HG02870 (cell line): ENCODE data around the gene ERC1.

Source experiments
- ATAC-seq: cut with Tn5 transposase; IDR thresholded peaks from one replicate; pipeline ENCODE4 v1.9.1; 2021; ENCODE audit warnings: mild to moderate bottlenecking, moderate library complexity; ENCODE audit not compliant: unreplicated experiment

ERC1 gene

DNA sequence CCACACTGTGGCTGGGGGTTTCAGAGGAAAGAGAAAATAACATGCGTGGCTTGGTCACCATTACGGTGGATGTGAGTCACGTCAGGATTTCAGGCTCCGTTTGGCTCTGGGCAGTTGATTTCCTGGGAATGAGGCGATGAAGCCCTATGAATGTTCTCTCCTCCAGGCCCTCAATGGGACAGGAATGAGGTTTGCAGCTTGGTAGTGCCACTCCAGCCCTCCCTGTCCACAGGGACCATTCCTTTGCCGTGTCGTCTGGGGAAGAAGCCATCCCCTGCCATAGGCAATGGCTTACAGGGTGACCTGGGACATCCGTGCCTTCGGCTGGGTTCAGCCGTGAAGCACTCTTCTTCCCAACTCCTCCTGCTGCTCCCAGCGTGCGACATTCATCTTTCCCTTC is 508.3 kb downstream of the ERC1 start:
- ATAC-seq, result no peak

DNA sequence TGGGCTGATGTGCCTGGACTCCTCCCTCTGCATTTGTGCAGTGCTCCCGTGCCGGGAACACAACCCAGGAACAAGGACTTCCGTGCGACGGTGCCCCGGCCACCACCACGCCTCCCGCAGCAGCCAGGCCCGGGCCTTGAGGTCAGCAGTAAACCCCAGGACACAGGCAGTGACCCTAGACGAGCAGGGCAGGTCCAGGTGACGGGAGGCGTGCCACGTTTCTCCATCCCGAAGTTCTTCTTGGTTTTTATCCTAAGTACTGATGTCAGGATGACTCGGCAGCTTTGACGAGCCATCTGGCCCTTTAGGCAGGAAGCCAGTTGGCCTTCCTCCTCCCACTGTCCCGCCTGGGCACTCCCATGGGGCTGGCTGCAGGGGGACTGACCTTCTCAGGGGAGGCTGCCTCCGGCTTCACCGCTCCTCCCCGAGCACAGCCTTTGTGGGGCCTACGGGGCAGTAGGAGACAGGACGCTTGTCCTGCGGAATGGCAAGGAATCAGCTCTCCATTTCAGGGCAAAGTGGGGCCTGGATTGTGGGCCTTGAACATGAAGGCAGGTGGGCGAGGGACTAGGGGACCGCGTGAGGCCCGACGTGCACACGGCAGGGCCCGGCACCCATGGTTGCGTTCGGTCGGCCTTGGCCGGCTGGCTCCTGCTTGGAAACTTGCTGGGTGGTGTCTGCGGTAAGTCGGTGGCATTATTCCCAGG is 509.2 kb downstream of the ERC1 start:
- ATAC-seq, result no peak

DNA sequence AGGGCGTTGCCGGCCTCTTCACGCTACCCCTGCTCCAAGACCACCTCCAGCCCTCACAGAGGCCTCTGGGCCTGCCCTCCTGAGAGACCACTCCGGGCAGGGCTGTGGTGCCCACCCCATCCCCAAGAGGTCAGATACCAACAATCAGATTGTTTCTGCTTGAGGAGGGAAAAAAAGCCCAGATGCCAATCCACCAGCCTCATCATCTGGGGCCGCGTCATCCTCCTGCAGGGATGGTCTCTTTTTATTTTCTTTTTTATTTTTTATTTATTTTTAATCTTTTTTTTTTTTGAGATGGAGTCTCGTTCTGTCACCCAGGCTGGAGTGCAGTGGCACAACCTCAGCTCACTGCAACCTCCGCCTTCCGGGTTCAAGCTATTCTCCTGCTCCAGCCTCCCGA is 510.0 kb downstream of the ERC1 start:
- no peak for ATAC-seq

DNA sequence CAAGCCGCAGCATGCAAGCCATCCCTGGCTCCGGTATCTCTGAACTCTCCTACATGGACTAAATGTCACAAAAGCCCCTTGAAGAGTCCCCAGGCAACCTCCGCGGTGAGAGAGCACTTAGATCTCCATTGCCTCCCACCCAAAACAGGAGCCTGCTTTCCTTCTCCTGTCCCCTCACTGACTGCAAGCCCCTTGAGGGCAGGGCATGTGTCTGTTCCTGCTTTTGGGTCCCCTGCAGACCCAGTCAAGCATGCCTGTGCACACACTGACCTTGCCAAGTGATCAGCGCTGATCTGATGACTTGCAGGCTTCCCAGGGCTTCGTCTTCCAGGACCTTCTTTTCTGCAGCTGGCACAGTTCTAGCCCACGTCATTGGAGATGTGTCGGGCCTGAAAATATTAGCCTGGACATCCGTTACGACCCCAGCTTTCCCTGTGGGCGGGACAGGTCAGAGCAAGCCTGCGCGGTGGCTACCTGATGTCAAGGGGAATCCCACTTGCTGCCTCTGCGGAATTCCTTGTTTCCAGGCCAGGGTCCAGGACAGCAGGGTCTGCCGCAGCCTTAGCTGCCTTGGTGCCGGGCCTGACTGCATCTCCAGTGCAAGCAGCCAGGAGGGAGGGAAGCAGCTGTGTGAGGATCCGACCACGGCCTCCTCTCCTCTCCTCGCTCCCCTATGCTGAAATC is 510.8 kb downstream of the ERC1 start:
- ATAC-seq, result no peak

DNA sequence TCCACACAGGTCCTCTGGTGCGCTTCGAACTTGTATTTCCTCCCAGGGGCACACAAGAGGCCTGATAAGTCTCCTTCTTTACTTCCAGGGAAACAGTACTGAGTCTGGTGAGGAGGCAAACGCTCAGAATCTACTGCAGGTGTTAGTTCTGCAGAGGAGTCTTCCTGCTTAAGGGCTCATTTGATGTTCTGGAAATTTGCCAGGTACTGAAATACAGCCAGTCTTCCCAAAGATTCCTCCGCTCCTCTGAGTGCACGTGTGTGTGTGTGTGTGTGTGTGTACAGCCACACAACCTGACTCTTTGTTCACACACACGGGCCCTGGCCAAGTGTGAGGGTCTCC is 511.3 kb downstream of the ERC1 start:
- no peak for ATAC-seq

DNA sequence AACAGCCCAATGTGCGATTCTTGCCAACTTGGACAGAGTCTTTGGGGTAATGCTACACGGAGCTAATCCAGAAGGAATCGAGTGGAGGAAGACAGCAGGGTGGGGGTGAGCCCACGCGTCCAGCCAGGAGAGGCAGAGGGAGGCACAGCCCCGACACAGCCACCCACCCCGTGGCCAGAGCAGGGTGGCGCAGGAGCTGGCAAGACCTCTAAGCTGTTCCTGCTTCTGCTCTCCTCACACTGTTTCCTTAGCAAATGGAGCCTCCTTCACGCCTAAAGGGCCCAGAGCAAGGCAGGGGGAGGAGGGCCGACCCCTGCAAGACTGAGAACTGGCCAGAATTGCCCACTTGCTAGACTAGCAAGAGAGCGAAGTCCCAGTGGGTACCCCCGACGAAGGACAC is 511.8 kb downstream of the ERC1 start:
- no peak for ATAC-seq

DNA sequence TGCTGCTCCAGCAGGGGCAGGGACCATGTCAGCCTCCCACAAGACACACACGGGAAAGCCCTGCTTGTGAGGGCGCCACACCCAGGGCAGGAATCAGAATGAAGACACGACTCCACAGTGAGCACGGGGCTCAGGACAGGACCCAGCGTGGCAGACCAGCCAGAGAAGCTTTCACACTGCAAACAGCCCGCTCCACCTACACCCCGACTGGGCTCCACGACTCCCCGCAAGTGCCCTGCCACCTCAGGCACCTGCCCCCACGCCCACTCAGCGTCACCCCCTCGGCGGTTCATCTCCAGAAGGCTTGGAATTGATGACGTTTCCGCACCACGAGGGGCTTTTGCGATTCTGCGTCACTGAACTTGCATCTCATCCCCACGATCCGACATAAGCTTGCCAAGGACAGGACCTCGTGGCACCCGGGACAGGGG is 512.3 kb downstream of the ERC1 start:
- ATAC-seq, result no peak

DNA sequence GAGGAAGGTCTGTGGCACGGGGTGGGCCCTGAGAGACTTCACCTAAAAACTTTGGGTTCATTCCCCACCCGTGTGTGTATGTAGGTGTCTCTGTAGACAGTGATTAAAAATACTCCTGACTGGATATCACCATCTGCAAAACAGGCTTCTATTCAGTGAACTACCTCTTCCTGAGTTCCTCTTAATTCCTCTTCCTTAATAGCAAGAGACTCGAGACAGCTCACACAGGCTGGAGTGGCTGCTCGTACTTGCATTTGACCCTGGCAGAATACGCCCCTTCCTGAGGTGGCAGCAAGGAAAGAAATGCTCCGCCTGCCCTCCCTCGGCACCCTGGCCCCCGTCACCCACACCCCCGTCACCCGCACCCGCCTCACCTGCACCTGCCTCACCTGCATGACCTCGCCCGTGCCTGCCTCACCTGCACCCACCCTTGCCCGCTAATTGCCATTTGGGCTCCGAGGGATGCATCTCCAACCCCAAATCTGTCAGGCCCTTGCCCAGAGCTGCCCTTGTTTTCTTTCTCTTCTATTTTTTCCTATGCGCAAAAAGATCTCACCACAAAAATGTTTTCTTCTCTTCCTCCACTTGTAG is 513.4 kb downstream of the ERC1 start:
- no peak for ATAC-seq

DNA sequence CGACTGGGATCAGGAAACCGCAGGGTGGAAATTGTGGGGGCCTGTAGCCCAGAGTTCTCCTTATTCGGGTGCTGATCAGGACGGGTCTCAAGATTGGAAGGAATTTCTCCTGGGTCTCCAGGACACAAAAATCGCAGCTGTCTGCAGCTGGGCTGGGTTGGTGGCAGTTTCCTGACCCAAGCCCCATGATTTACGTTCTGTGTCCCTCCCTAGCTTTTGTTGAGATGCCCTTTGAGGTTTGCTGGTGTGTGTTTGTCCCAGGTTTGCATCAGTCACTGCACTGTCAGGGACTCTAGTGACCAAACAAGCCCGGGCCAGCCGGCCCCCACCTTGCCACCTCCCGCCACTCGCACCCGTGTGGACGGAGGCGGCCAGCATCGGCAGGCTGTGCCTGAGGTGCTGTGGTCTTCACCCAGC is 513.9 kb downstream of the ERC1 start:
- no peak for ATAC-seq

DNA sequence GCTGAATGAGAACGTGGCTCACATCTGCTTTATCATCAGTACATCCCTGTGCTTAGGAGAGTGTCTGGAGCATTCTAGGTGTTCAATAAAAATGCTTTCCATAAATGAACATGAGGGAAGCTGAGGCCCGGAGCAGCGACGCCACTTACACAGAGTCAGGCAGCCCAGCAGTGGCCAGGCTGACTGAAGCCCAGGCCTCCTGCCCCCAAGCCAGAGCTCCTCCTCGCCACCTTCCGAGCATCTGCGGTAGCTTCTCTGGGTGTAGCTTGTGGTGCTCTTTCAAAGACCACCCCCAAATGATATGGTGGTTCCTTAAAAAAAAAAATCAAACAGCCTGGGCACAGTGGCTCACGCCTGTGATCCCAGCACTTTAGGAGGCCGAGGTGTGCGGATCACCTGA is 514.6 kb downstream of the ERC1 start:
- ATAC-seq, result no peak

DNA sequence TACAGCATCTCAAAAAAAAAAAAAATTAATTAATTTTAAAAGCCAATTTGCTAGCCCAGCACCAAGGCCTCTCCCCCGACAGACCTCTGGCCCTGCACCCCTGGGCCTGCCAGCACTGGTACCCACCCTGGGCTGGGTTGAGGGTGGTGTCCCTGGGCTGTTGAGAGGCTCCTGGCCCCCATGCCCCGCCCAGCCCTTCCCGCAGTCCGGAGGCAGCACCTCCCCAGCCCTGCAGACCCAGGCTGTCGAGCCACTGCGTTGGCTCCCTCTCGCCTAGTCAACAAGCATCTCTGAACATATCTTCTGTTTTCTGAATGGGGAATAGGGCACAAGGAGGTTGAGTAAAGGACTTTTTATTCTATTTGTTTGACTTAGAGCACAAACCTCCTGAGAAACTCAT is 516.3 kb downstream of the ERC1 start:
- ATAC-seq, result no peak

DNA sequence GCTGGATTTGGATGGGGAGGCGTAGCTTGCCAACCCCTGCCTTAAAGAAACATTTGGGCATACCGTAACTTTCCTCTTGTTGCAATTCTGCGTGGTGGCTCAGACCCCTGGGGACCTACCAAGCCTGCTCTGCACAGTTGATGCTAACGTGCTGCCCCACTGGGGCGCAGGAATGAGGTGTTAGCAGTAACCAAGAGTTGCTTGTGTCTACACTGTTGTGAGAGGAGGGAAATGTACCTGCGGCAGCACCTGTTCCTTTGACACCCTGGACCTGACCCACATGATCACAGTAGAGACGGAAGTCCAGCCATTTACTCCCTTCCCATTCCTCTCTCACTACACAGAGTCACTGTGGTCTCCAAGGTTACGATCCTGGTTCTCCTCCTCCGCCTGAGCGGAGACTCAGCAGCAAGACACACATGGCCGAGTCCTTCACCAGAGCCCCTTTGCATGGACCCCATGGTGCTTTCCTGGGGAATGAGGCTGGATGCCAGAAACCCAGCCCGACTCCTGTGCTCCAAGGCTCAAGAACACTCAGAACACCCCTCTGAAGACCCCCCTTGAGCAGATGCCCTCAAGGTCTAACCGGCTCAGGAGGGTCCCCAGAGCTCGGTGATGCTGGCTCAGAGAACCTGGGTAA is 518.5 kb downstream of the ERC1 start:
- no peak for ATAC-seq

DNA sequence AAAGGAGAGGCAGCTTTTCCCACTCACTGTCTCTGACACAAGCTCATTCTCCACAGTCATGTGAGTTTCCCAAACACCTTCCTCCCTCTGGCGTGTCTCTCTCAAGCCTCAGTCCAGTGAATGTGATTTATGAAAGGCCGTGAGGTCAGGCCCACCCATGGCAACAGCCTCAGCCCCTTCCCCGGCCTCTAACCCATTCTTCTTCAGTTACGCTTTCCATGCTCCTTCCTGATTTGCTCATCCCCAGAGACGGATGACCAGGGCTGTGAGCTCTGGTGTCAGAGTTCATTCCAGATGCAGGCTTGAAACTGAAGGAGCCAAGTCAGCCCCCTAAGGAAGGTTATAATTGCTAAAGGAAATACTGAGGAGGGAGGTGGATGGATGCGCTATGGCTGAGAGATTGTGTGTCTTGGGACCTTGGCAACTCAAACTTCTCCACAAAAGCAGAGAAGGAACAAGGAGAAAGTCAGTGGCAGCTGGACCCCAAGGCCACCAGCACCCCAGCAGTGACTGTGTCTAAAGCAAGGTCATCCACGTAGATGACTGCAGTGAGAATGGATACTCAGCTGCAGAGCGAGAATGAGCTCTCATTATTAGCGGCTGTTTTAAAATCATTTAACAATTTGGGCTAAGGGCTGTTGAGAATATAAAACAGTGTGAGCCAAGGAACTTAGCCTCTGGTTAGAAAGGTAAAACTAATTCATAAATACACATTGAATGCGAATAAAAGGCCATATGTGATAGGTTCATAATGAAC is 519.2 kb downstream of the ERC1 start:
- ATAC-seq, result no peak

DNA sequence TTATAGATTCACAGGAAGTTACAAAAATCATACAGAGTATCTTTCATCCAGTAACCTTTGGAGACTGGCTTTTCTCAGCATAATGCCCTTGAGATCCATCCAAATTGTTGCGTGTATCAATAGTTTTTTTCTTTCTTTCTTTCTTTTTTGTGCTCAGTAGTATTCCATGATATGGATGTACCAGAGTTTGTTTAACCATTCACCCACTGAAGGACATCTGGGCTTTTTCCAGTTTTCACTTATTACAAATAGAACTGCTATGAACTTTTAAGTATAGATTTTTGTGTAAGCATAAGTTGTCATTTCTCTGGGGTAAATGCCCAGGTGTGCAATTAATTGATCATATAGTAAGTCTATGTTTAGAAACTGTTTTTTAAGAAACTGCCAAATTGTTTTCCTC is 524.0 kb downstream of the ERC1 start:
- ATAC-seq, result no peak

DNA sequence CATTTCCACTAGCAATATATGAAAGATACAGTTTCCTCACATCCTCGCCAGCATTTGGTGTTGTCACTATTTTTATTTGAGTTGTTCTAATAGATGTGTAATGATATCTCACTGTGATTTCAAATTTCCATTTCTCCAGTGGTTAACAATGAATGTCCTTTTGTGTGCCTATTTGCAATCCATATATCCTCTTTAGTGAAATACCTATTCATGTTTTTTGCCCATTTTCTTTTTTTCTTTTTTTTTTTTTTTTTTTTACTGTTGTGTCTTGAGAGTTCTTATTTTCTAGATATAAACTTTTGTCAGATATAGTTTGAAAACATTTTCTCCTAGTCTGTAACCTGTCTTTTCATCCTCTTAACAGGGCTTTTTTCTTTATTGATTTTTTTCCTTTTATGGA is 524.4 kb downstream of the ERC1 start:
- no peak for ATAC-seq

DNA sequence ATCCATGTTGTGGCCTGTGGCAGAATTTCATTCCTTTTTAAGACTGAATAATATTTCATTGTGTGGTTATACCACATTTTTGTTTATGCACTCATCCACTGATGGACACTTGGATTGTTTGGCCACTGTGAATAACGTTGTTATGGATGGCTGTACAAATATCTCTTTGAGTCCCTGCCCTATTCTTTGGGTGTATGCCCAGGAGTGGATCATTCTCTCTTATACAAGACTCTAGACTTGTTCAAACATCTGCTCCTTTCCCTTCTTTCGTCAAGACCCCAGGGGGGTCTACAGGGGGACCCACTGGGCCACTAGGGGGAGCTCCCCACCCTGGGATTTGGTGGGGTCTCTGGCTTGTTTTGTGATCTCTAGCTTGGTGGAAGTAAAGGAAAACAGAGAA is 526.0 kb downstream of the ERC1 start:
- ATAC-seq, result no peak

DNA sequence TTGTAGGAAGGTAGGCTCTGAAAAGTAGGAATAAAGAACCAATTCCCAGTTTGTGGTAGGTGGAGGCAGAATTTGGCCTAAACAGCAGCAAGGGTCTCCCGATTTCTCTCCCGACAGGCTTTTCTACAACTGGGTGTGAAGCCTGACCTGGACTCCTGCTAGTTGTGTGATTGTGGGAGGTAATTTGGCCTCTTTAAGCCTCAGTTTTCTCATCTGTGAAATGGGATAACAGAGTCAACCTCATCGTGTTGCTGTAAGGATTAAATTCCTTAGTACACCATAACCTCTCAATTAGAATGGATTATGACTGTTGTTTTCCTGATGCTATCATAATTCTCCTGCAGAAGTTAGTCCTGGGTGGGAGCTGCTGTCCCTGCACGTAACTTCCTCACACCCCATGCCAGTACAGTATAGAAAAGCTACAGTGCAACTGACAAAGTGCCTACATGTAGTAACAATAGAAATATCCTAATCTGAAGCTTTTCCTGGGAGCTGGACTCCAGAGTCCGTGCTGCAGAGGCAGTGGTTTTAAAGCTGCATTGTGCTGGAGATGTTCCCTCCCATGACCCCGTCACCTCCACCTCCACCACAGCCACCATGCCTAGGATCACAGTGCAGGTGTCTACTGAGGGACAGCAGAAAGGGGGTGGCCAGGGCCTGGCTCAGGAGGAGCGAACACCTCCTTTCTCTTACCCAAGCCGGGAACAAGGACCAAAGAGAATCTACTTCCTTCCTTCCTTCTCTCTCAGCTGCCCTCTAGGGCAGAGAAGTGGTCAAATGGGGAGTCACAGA is 526.9 kb downstream of the ERC1 start:
- no peak for ATAC-seq

DNA sequence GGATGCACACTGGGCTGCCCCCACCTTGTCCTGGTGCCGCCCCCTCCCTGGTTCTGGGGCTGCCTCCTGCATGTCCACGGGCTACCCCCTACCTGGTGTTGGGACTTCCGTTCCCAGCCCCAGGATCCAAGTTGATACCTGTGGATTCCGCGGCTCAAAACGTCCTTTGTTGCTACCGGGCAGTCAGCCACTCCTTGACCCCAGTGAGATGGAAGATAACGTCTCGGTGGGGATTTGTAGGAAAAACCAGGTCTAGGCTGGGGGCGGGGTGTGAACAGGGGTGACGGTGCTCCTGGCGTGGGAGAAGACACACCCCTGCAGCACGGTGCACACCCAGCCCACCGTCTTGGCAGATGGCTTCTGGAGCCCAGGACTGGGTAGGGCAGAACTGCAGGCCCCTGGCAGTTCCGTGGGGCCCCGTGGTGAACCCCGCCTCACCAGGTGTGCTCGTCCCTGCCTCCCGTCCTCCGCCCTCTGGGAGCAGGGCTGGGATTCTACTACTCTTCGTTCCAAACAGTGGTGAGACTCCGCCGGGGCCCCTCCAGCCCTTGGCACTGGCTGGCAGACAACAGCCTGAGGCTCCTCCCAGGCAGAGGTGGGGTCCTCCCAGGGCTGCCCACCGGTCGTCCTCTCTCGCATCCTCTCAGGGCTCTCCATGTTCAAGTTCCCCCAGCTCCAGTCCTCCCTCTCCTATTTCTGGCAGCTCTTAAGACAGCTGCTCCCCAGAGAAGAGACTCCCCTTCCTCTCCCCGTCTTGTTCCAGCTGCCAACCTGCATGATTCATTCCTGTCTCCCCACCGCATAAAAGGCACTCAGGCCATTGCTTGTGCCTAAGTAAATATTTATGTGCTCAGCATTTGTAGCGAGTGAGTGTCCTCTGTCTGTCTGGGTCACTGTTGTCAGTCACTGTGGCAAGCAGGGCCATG is 527.8 kb downstream of the ERC1 start:
- ATAC-seq, result no peak

DNA sequence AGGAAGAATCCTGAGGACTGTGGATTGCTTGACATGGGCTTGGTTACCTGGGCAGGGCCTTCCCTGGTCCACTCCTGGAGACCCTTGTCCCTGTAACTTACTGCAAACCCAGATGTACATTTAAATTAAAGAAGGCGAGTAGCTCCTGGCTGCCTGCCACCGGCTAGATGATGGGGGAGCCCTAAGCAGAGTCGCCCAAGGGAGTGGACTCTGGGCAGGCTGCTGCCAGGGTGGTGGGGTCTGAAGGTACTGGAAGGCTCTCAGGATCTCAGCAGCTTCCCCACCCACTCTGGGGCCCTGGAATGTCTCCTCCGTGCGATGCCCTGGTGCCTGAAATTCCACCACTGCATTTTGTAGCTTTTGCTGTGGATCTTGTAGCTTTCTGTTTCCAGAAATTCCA is 528.6 kb downstream of the ERC1 start:
- no peak for ATAC-seq
